Activated CD4-positive, alpha-beta T cell treated with anti-CD3 and anti-CD28 coated beads, Interleukin-2, amount 10 ng/mL, durations not matched to agents 7 days and 5 days (primary cell): Measurements from ENCODE around the gene MRPL3. TPM values are rescaled to one million over a fixed set of nuclear protein-coding genes. Genes with fewer than 3 reads are reported as not detected.

Experiments used
- CTCF ChIA-PET: fragments of 350-600 bp; sonication (Branson Sonifier 250); formaldehyde crosslinking; loops from one replicate; lab custom pipeline; 2021; ENCODE audit warnings: antibody characterized with exemption; lab: Charles Lee
- POLR2A ChIA-PET: fragments of 350-600 bp; sonication (Branson Sonifier 250); formaldehyde crosslinking; loops from one replicate; lab custom pipeline; 2021; ENCODE audit warnings: antibody characterized with exemption; lab: Charles Lee
- DNase-seq: peaks from one replicate; pipeline ENCODE4 v3.0.0-alpha.2; 2020
- H3K27ac Mint-ChIP-seq: one replicate; pipeline ENCODE4 v1.8.0; 2021; ENCODE audit warnings: mild to moderate bottlenecking, moderate library complexity, mixed read lengths
- H3K27me3 Mint-ChIP-seq: one replicate; pipeline ENCODE4 v1.8.0; 2021; ENCODE audit warnings: mixed read lengths
- H3K36me3 Mint-ChIP-seq: one replicate; pipeline ENCODE4 v1.8.0; 2021; ENCODE audit warnings: low read depth, mixed read lengths
- H3K4me1 Mint-ChIP-seq: one replicate; pipeline ENCODE4 v1.8.0; 2021; ENCODE audit warnings: mixed read lengths
- H3K4me3 Mint-ChIP-seq: one replicate; pipeline ENCODE4 v1.8.0; 2021; ENCODE audit warnings: mild to moderate bottlenecking, moderate library complexity, mixed read lengths
- H3K9me3 Mint-ChIP-seq: one replicate; pipeline ENCODE4 v1.8.0; 2021; ENCODE audit warnings: mixed read lengths
- total RNA-seq, 2 experiments: library from RNA; stranded (reverse); gene quantifications; one replicate each; pipeline ENCODE4 v1.2.3, GENCODE V29; 2021

The MRPL3 gene
- total RNA-seq, 2 experiments from 2014 or later = 66.3 to 86.7 TPM

- Mint-ChIP-seq H3K27ac (no peak overlapping the region), H3K9me3 (no peaks in the 10 kb centered on the region), H3K27me3 (peaks cover 8% of the 10 kb centered on the region), H3K4me1 (no peaks in the 10 kb centered on the region), H3K36me3 (no peaks in the 10 kb centered on the region), H3K4me3 (no peak overlapping the region)
- CTCF ChIA-PET = no interaction called here
- POLR2A ChIA-PET = no interaction called here
- no peak for DNase-seq
Measured at GRCh38 chr3:131435000-131435399, 67.8 kb downstream of the MRPL3 start.

GRCh38 chr3:131432441-131432840 is 70.3 kb downstream of the MRPL3 start:
- peaks cover 5% of the 10 kb centered on the region for H3K27me3 Mint-ChIP-seq
- no peak overlapping the region for H3K4me3 Mint-ChIP-seq
- H3K4me1 Mint-ChIP-seq = no peaks in the 10 kb centered on the region
- no peak for DNase-seq
- no peak overlapping the region for H3K27ac Mint-ChIP-seq
- POLR2A ChIA-PET = no interaction called here
- H3K9me3 Mint-ChIP-seq = no peaks in the 10 kb centered on the region
- no peaks in the 10 kb centered on the region for H3K36me3 Mint-ChIP-seq
- CTCF ChIA-PET = interaction anchor here (0.8 to 1.6 kb wide), 2 partner anchors 10 to 14 kb away, joined by 3 to 5 read pairs; no protein-coding TSS in a partner anchor

GRCh38 chr3:131431754-131432153 is 71.0 kb downstream of the MRPL3 start:
- Mint-ChIP-seq H3K27me3 (peaks cover 5% of the 10 kb centered on the region), H3K4me3 (no peak overlapping the region), H3K36me3 (no peaks in the 10 kb centered on the region), H3K4me1 (no peaks in the 10 kb centered on the region), H3K27ac (no peak overlapping the region), H3K9me3 (no peaks in the 10 kb centered on the region)
- DNase-seq = no peak
- ChIA-PET POLR2A (no interaction called here), CTCF (interaction anchor here (1.6 kb wide), 1 partner anchor 10 kb away, joined by 5 read pairs; no protein-coding TSS in a partner anchor)

GRCh38 chr3:131427226-131427625 is 75.5 kb downstream of the MRPL3 start:
- Mint-ChIP-seq H3K4me3 (no peak overlapping the region), H3K36me3 (no peaks in the 10 kb centered on the region), H3K9me3 (no peaks in the 10 kb centered on the region), H3K4me1 (no peaks in the 10 kb centered on the region), H3K27me3 (peaks cover 2% of the 10 kb centered on the region), H3K27ac (no peak overlapping the region)
- DNase-seq = no peak
- CTCF ChIA-PET = interaction anchor here (0.7 kb wide), 1 partner anchor 44 kb away, joined by 3 read pairs; no protein-coding TSS in a partner anchor
- POLR2A ChIA-PET = no interaction called here

- ChIA-PET CTCF (interaction anchor here (1.7 kb wide), 1 partner anchor 10 kb away, joined by 5 read pairs; no protein-coding TSS in a partner anchor), POLR2A (no interaction called here)
- DNase-seq = no peak
- H3K4me1 Mint-ChIP-seq = no peaks in the 10 kb centered on the region
- no peak overlapping the region for H3K27ac Mint-ChIP-seq
- H3K9me3 Mint-ChIP-seq = no peaks in the 10 kb centered on the region
- H3K4me3 Mint-ChIP-seq = no peak overlapping the region
- H3K36me3 Mint-ChIP-seq = no peaks in the 10 kb centered on the region
- H3K27me3 Mint-ChIP-seq = peaks cover 2% of the 10 kb centered on the region
Measured at GRCh38 chr3:131421957-131422498, 80.7 kb downstream of the MRPL3 start.

- ChIA-PET POLR2A (no interaction called here), CTCF (interaction anchor here (1.7 kb wide), 1 partner anchor 10 kb away, joined by 5 read pairs; no protein-coding TSS in a partner anchor)
- no peak overlapping the region for H3K4me3 Mint-ChIP-seq
- H3K36me3 Mint-ChIP-seq = no peaks in the 10 kb centered on the region
- no peaks in the 10 kb centered on the region for H3K9me3 Mint-ChIP-seq
- H3K4me1 Mint-ChIP-seq = no peaks in the 10 kb centered on the region
- no peak overlapping the region for H3K27ac Mint-ChIP-seq
- no peak for DNase-seq
- H3K27me3 Mint-ChIP-seq = peaks cover 2% of the 10 kb centered on the region
Measured at GRCh38 chr3:131421301-131421700, 81.5 kb downstream of the MRPL3 start.

GRCh38 chr3:131417751-131418150 is 85.0 kb downstream of the MRPL3 start:
- peaks cover 5% of the 10 kb centered on the region for H3K9me3 Mint-ChIP-seq
- DNase-seq = no peak
- no peaks in the 10 kb centered on the region for H3K4me1 Mint-ChIP-seq
- H3K27ac Mint-ChIP-seq = no peak overlapping the region
- ChIA-PET POLR2A (no interaction called here), CTCF (interaction anchor here (1.8 kb wide), 1 partner anchor 15 kb away, joined by 3 read pairs; no protein-coding TSS in a partner anchor)
- H3K4me3 Mint-ChIP-seq = no peak overlapping the region
- no peaks in the 10 kb centered on the region for H3K36me3 Mint-ChIP-seq
- peaks cover 8% of the 10 kb centered on the region for H3K27me3 Mint-ChIP-seq

Other genes with a start within 250 kb of the MRPL3 start
- 1 to 10 TPM; 7.3 to 7.5 TPM for gene NUDT16, start 121.2 kb downstream of the MRPL3 start, total RNA-seq